Kidney epithelial cell (primary cell): ENCODE data around the gene PPP1R14B. TPM values are rescaled to one million over a fixed set of nuclear protein-coding genes. Genes with fewer than 3 reads are reported as not detected.

Source experiments
- DNase-seq: peaks from one replicate; pipeline ENCODE4 v3.0.0-alpha.2; 2010; ENCODE audit warnings: low read depth
- H3K27me3 ChIP-seq: 2 replicates; pipeline ENCODE4 v1.6.0; 2011; ENCODE audit warnings: low read length; ENCODE audit not compliant: control insufficient read depth, insufficient read depth
- H3K36me3 ChIP-seq: 2 replicates; pipeline ENCODE4 v1.5.1; 2011; ENCODE audit warnings: low read length; ENCODE audit not compliant: control insufficient read depth, insufficient read depth
- H3K4me3 ChIP-seq: 2 replicates; pipeline ENCODE4 v1.5.1; 2011; ENCODE audit warnings: low read depth, mild to moderate bottlenecking, control low read depth, low read length
- total RNA-seq: library from RNA; depleted of rRNA; stranded (reverse); fragments of >200 nt; gene quantifications from 2 replicates; pipeline ENCODE4 v1.2.3, GENCODE V29; 2015
- TF ChIP-seq, protein P1 (sequence below): IDR thresholded peaks from 2 replicates; pipeline ENCODE4 v1.5.1; 2011; ENCODE audit warnings: mild to moderate bottlenecking, moderate library complexity, low read length, control low read depth, inconsistent platforms; ENCODE audit not compliant: insufficient read depth, poor library complexity, severe bottlenecking

Gene PPP1R14B, protein sequence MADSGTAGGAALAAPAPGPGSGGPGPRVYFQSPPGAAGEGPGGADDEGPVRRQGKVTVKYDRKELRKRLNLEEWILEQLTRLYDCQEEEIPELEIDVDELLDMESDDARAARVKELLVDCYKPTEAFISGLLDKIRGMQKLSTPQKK
- 599 and 634 TPM in 2 replicates for total RNA-seq

- TF ChIP-seq, protein P1, sequence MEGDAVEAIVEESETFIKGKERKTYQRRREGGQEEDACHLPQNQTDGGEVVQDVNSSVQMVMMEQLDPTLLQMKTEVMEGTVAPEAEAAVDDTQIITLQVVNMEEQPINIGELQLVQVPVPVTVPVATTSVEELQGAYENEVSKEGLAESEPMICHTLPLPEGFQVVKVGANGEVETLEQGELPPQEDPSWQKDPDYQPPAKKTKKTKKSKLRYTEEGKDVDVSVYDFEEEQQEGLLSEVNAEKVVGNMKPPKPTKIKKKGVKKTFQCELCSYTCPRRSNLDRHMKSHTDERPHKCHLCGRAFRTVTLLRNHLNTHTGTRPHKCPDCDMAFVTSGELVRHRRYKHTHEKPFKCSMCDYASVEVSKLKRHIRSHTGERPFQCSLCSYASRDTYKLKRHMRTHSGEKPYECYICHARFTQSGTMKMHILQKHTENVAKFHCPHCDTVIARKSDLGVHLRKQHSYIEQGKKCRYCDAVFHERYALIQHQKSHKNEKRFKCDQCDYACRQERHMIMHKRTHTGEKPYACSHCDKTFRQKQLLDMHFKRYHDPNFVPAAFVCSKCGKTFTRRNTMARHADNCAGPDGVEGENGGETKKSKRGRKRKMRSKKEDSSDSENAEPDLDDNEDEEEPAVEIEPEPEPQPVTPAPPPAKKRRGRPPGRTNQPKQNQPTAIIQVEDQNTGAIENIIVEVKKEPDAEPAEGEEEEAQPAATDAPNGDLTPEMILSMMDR: no peak
- Histone ChIP-seq H3K4me3 (peak within 1 kb of the TSS; percentile 71), H3K36me3 (peaks cover 3% of the 10 kb centered on the region), H3K27me3 (no peaks in the 10 kb centered on the region)
- DNase-seq: no peak
Observed at GRCh38 chr11:64246871-64247728, at the start of gene PPP1R14B. PPP1R14B (minus strand) TSS chr11:64246943; CDS start chr11:64246673, 270 bp downstream.

DNA sequence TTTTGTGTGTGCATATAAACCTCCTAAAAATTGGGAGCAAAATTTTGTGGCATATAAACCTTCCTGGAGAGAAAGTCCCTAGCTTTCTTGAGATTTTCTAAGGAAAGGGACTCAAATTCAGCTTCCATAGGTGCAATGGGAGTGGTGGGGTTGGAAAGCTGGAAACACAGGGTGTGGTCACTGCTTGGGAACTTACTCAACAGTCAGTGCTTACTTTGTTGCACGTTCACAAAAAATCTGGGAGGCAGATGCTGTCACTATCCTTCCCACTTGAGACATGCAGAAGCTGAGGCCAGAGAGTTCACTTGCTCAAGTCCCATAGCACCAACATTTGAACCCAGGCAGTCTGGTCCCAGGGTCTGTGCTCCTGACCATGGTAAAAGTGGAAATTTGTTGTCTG is 49.5 kb upstream of the PPP1R14B start:
- Histone ChIP-seq H3K4me3 (no peak overlapping the region), H3K27me3 (peaks cover 91% of the 10 kb centered on the region), H3K36me3 (no peaks in the 10 kb centered on the region)
- no peak for DNase-seq
- TF ChIP-seq, protein P1: no peak

DNA sequence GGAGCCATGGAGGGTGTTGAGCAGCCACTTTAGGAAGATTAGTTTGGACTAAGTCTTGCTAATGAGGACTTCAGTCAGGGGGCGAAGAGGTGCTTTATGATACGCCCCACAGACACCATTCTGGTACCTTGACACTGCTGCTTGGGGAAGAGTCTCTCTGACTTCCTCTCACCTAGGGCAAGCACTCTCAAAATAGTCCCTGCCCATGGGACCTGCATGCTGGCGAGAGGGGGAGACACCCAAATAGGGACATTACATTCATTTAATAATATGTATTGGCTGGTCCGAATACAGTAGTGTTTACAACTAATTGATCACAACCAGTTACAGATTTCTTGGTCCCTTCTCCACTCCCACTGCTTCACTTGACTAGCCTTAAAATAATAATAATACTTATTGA is 49.0 kb upstream of the PPP1R14B start:
- Histone ChIP-seq H3K27me3 (peaks cover 93% of the 10 kb centered on the region), H3K36me3 (no peaks in the 10 kb centered on the region), H3K4me3 (no peak overlapping the region)
- TF ChIP-seq, protein P1: no peak
- DNase-seq: no peak

- TF ChIP-seq, protein P1: no peak
- no peak for DNase-seq
- H3K27me3 ChIP-seq: peaks cover 91% of the 10 kb centered on the region
Observed at GRCh38 chr11:64294774-64295173, 48.0 kb upstream of the PPP1R14B start.

DNA sequence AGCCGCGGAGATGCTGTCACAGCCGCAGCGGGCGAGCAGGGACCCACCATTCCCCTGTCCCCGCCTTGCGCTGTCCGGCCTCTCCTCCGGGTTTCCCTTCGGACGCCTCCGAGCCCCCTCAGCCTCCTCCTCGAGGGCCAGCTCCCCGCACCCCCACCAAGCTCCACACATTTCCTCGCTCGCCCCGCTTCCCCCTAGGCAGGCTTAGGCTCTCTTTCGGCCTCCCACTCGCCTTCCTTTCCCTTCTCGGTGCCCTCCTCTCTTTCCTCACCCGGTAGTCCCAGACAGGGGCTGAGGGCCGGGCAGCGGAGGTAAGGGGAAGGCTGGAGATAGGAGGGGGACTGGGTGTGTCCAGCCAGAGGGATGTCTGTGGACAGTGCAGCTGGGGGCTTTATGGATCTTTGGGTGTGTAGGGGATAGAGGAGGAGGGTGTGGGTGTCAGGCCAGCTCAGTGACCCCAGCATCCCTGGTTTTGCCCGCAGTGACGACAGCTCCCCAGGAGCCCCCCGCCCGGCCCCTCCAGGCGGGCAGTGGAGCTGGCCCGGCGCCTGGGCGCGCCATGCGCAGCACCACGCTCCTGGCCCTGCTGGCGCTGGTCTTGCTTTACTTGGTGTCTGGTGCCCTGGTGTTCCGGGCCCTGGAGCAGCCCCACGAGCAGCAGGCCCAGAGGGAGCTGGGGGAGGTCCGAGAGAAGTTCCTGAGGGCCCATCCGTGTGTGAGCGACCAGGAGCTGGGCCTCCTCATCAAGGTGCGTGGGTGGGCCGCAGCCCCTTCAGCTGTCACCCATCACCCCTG is 45.9 kb upstream of the PPP1R14B start:
- peaks cover 1% of the 10 kb centered on the region for H3K36me3 ChIP-seq
- H3K27me3 ChIP-seq: peaks cover 71% of the 10 kb centered on the region
- H3K4me3 ChIP-seq: peak overlapping the region; percentile 7
- TF ChIP-seq, protein P1: no peak
- DNase-seq: no peak

More at GRCh38 chr11:64294774-64295173, 48.0 kb upstream of the PPP1R14B start:
- Histone ChIP-seq H3K36me3 (no peaks in the 10 kb centered on the region), H3K4me3 (no peak overlapping the region)
